Erythroblast (primary cell): Measurements from ENCODE around the gene NLRC5.

Source experiments
- DNase-seq, 2 experiments: peaks; one replicate each; lab custom pipeline; 2025; lab: John Stamatoyannopoulos, UW
- GATA1 ChIP-seq: IDR thresholded peaks from 2 replicates; pipeline ENCODE4 v1.6.1; 2011; ENCODE audit warnings: low read depth, mild to moderate bottlenecking, control low read depth, low read length, moderate library complexity
- POLR2A ChIP-seq: IDR thresholded peaks from 2 replicates; pipeline ENCODE4 v1.6.1; 2011; ENCODE audit warnings: mild to moderate bottlenecking, low read length

Gene NLRC5

GRCh38 chr16:57042157-57043111 is 53.1 kb downstream of the NLRC5 start:
- TF ChIP-seq GATA1 (no peak), POLR2A (no peak)
- no peak for DNase-seq

GRCh38 chr16:57043248-57043647 is 53.9 kb downstream of the NLRC5 start:
- TF ChIP-seq GATA1 (no peak), POLR2A (no peak)
- DNase-seq = no peak

- no peak for TF ChIP-seq POLR2A
- TF ChIP-seq GATA1 = no peak
- no peak for DNase-seq
Measured at GRCh38 chr16:57044931-57045693, 55.8 kb downstream of the NLRC5 start.

GRCh38 chr16:57045694-57046381 is 56.5 kb downstream of the NLRC5 start:
- peak; percentile 57 for DNase-seq
- no peak for TF ChIP-seq GATA1
- TF ChIP-seq POLR2A = no peak

GRCh38 chr16:57048095-57048494 is 58.7 kb downstream of the NLRC5 start:
- DNase-seq = no peak
- no peak for TF ChIP-seq POLR2A
- no peak for TF ChIP-seq GATA1

- TF ChIP-seq POLR2A = no peak
- no peak for DNase-seq
Measured at GRCh38 chr16:57049678-57050077, 60.3 kb downstream of the NLRC5 start.

- DNase-seq = no peak
Measured at GRCh38 chr16:57051696-57052228, 62.4 kb downstream of the NLRC5 start.

GRCh38 chr16:57053206-57053605 is 63.8 kb downstream of the NLRC5 start:
- no peak for TF ChIP-seq POLR2A
- no peak for TF ChIP-seq GATA1
- no peak for DNase-seq

More at GRCh38 chr16:57051696-57052228, 62.4 kb downstream of the NLRC5 start:
- TF ChIP-seq GATA1 (no peak), POLR2A (no peak)

- DNase-seq = no peak
- TF ChIP-seq GATA1 = no peak
- TF ChIP-seq POLR2A = no peak
Measured at GRCh38 chr16:57054338-57054737, 65.0 kb downstream of the NLRC5 start.

- TF ChIP-seq GATA1 (no peak), POLR2A (no peak)
Measured at GRCh38 chr16:57054771-57055170, 65.4 kb downstream of the NLRC5 start.

GRCh38 chr16:57055671-57056070 is 66.3 kb downstream of the NLRC5 start:
- TF ChIP-seq POLR2A (no peak), GATA1 (no peak)
- DNase-seq = no peak

More at GRCh38 chr16:57054771-57055170, 65.4 kb downstream of the NLRC5 start:
- no peak for DNase-seq

GRCh38 chr16:57058291-57058861 is 69.0 kb downstream of the NLRC5 start:
- DNase-seq = no peak
- TF ChIP-seq GATA1 (no peak), POLR2A (no peak)
